Inflammatory macrophage treated with lipopolysaccharide for 4 hours (primary cell): ENCODE results near the gene POLR3H.

Experiments
- DNase-seq: peaks from one replicate; pipeline ENCODE4 v3.0.0-alpha.2; 2020

Gene POLR3H

DNA sequence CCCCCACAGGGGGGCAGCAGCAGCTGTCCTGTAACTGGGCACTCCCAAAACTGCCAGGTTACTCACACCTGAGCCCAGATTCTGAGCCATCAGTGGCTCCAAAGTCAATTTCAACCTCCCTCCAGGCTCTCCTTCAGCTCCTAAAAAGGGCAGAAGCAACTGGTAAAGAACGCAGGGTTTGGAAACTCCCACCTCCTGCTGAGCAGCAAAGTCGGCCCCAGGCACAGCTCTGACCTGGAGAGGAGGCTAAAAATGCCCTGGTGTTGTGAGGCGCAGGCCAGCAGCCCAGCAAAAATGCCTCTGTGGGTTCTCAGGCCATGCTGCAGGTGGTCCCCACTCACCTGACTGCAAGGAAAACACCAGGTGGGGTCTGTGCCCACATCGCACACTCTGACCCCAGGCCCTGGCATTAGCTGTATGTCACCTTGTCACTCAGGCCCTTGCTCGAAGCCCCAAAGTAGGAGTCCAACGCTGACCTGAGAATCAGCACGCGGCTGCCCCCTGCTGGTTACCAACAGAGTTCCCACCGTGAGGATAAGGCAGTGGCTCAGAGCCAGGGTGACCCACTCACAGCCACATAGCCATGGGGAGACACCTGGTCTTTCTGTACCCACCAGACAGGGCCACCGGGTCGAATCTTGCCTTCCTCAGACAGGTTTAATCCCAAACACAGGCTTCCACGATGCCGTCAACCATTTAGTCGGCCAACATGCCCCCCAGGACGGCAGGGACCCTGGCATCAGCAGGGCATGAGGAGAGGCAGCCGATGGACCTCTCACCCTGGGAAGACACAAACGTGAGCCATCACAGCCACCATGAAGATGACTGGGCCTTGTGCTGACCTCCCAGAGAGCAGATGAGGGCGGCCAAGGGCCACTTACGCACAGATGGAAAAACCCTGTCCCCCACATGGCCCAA lies 11.1 kb downstream of the POLR3H start:
- peak; percentile 54 for DNase-seq

DNA sequence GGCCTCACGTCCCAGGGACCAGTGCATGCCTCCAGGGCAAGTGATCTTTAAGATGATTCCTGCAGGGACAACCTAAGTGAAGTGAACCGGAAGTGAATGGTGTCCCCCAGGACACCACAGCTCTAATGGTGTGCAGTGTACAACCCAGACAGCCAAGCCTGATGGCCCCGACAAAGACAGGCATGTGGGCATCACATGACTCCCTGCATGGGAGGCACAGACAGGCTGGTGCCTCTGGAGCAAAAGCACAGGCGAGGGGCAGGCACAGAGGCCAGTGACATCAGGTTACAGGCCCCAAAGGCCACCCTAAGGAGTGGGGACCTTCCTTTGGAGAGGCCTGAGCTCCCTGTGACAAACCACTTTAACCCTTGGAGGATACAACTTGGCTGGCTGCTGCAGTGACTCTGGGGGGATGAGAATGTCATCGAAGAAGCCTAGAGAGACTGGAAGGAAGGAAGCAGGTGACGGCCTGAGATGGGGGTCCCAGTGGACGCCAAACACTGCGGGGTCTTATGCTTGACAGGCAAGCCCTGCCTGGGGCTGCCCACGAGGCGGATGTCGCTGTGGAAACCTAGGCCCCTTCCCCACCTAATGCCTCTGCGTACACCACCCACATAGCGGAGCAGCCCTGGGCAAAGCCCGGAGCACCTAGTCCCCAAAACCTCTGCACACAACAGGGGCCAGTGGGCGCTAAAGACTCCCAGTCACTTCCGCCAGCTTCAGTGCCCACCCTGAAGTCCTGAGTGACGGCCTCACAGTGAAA lies 12.4 kb downstream of the POLR3H start:
- no peak for DNase-seq

- DNase-seq = no peak
Observed at GRCh38 chr22:41530890-41531714, 13.2 kb downstream of the POLR3H start.

GRCh38 chr22:41528938-41529561 lies 15.2 kb downstream of the POLR3H start:
- DNase-seq = no peak

DNA sequence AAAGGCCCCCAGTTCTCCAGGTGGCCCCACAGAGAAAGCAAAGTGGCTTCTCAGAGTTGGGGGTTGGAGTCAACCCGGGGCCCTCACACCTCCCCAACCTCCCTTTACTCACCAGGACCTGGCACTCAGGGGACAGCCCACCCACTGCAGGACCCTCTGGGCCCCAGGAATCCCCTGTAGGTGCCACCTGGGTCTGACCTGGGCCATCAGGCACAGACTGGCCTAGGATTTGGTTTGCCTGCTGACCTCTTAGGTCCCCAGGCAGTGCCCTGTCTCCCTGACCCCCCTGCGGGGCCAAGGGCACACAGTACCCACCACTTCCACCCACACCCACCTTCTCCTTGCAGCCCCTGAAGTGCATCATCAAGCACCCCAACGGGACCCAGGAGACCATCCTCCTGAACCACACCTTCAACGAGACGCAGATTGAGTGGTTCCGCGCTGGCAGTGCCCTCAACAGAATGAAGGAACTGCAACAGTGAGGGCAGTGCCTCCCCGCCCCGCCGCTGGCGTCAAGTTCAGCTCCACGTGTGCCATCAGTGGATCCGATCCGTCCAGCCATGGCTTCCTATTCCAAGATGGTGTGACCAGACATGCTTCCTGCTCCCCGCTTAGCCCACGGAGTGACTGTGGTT lies 16.0 kb downstream of the POLR3H start:
- no peak for DNase-seq

DNA sequence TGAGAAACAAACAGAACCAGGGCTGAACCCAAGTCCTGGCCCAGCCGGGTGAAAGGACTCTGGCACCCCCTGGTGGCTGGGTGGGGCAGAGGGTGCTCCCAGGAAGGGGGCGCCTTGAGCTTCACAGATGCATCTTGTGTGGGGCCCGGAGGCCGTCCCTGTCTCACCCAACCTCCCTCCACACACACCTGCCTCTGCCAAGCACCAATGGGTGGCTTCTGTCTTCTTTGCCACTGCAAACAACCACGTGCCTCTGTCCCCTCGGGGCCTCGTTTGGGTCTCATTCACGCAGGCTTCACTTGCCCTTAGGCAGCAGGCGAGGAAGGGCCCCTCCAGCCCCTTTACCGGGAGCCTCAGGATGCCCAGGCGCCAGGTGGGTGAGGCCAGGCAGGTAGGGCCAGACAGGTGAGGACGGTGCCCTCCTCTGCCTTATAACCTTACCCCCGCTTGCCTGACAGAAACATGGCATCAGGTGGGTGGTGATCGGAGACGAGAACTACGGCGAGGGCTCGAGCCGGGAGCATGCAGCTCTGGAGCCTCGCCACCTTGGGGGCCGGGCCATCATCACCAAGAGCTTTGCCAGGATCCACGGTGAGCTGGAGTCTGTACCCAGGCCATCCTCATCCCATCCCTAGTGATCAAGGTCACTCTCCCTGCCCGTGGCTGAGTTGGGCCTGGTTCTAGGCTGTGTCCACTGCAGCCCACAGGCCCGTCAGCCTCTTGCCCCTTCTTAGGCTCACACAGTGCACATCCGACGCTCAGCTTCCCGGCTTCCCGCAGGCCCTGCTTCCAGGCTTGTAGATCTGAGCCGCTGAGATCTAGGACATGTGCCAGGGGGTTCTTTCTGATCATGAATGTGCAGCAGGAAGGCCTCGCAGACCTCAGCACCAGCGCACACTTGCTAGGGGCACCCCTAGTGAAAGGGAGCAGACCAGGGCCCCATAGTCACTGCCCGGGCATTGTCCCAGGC lies 17.2 kb downstream of the POLR3H start:
- peak; percentile 19 for DNase-seq

DNA sequence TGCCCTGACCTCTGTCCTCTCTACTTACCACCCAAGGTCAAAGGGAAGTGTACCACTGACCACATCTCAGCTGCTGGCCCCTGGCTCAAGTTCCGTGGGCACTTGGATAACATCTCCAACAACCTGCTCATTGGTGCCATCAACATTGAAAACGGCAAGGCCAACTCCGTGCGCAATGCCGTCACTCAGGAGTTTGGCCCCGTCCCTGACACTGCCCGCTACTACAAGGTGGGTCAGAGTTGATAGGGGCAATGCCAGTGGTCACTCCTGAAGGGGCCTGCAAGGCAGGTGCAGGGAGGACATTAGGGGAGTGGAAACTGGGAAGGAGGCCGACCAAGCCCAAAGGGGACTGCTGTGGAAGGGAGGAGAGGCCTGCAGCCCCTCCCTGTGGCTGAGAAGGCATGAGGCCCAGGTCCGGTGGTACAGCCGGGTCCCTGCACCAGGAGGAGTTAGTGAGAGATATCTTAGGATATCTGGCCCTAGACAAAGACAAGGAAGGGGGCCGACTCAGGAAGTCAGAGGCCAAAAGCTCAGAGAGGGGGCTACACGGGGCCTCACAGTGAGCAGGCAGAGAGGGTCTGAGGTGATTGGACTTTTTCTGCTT lies 17.9 kb downstream of the POLR3H start:
- DNase-seq = no peak

DNA sequence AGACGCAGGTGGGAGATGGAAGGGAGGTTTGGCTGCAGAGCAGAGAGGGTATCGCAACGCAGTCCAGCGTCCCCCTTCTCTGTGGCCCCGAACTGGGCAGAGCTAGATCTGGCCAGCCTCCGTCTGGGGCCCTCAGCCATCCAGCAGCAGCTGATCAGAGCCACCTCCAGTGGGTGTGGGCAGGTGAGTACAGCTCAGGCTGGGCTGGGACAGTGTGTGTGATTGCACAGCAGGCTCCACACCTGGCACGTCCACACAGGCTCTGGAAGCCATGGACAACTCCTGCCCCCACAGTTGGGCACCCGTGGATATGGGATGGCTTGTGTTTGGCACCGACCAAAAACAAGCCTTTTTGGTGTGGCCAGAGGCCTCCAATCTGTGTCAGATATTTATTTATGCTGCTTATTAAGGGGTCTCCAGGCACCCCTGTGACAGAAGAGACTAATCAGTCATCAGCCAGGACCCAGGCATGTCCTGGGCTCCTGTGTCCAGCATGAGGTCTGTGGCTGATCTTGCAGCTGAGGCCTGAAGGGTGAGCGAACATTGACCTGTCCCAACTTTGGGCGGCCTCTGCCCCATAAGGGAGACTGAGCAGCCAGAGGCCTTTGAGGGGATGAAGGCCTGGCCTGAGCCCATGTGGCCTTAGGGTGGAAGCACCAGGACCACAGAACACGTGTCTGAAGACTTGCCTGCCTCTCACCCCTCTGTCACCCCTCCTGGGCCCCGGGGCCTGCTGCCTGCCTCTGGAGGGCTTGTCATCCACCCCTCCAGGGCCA lies 18.6 kb downstream of the POLR3H start:
- DNase-seq = no peak

GRCh38 chr22:41524809-41525449 lies 19.3 kb downstream of the POLR3H start:
- DNase-seq = peak; percentile 36

GRCh38 chr22:41524251-41524661 lies 20.0 kb downstream of the POLR3H start:
- no peak for DNase-seq

GRCh38 chr22:41523464-41524221 lies 20.6 kb downstream of the POLR3H start:
- no peak for DNase-seq

- DNase-seq = no peak
Observed at GRCh38 chr22:41522813-41523212, 21.5 kb downstream of the POLR3H start.

GRCh38 chr22:41521126-41521525 lies 23.1 kb downstream of the POLR3H start:
- no peak for DNase-seq

DNA sequence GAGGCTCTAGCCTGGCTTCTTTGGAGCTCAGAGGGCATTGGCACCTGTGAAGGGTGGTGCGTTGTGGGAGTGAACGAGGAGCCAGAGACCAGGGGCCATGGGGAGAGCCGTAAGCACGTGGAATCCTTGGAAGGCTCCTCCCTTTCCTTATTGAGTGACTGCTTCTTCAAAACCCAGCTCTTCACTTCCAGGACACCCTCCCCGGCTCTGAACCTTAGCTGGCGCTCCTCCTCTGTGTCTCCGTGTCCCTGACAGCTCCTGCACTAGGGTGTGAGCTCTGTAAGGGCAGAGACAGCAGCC lies 26.3 kb downstream of the POLR3H start:
- no peak for DNase-seq

DNA sequence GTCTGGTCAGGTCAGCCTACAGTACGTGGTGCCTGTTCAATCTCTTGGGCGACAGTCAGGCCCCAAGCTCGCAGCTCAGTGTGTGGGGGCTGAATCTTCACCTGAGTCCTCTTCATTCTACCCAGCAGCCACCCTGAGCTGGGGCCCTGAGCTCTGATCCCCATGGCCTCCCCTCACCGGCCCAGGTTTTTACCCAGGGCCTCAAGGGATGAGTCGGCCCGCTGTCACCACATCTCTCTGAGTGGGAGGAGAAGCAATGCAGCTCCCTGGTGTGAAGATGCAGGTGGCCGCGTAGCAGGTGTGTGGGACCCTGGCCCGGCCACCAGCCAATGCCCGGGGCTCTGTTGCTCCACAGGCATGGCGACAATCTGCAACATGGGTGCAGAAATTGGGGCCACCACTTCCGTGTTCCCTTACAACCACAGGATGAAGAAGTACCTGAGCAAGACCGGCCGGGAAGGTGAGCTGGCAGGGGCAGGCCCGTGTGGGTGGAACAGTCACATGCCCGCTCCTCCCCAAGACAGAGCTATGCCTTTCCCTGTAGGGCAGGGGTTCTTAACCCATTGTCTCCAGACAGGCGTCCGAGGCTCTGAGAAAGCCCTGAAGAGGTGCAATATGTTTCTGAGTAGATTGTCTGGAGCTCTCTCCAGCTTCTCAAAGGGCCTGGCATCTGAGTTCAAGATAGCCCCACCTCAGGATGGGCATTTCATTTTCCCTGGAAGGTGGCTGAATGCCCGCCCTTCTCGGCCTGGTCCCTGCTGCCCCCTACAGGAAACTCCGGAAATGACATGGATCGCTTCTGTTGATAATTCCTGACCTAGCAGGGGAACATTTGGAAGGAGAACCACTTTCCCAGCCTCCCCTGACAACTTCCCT lies 26.9 kb downstream of the POLR3H start:
- peak; percentile 17 for DNase-seq

DNA sequence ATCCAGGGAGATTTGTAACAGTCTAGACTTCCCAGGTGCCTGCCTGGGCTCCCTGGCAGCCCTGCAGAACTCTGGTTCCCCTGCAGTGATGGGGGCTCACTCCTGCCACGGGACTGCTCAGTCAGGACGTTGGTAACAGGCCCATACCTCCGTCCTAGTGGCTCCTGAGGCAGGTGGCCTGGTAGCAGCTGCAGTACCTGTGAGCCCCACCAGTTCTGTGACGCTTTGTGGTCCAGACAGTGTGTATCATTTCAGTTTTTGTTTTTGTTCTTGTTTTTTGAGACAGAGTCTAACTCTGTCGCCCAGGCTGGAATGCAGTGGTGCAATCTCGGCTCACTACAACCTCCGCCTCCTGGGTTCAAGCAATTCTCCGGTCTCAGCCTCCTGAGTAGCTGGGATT lies 27.8 kb downstream of the POLR3H start:
- DNase-seq = no peak

DNA sequence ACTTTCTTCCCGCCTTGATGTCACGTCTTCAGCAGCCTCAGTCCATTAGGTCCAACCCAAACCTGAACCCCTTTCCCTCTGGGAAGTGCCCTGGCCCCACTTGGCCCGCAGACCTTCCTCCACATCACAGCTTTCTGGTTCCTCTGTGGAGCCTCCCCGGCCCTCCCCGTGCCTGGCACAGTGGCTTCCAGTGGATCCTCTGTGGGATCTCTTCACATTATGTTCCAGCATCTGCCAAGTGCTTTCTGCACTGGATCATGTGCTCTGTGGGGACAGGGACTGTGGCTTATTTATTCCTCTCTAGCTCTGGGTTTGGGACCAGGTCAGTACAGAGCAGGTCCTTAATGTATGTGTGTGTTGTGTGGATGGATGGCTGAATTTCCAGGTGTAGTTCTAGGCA lies 30.9 kb downstream of the POLR3H start:
- DNase-seq = no peak
